Daoy (cell line): ENCODE measurements around the gene PDGFB. TPM values are rescaled to one million over a fixed set of nuclear protein-coding genes. Genes with fewer than 3 reads are reported as not detected.

Source experiments
- DNase-seq: peaks from one replicate; pipeline ENCODE4 v3.0.0-alpha.2; 2015; ENCODE audit warnings: low read depth
- total RNA-seq: library from RNA; depleted of rRNA; stranded (reverse); fragments of >200 nt; shearing (Covaris generic); gene quantifications from 2 replicates; pipeline ENCODE4 v1.2.3, GENCODE V29; 2014; rRNA removed

PDGFB gene
- total RNA-seq, 1 experiment from 2014 or later = 0.11 TPM

- DNase-seq = peak; percentile 87
Observed at GRCh38 chr22:39176143-39176713, 68.6 kb downstream of the PDGFB start.

DNA sequence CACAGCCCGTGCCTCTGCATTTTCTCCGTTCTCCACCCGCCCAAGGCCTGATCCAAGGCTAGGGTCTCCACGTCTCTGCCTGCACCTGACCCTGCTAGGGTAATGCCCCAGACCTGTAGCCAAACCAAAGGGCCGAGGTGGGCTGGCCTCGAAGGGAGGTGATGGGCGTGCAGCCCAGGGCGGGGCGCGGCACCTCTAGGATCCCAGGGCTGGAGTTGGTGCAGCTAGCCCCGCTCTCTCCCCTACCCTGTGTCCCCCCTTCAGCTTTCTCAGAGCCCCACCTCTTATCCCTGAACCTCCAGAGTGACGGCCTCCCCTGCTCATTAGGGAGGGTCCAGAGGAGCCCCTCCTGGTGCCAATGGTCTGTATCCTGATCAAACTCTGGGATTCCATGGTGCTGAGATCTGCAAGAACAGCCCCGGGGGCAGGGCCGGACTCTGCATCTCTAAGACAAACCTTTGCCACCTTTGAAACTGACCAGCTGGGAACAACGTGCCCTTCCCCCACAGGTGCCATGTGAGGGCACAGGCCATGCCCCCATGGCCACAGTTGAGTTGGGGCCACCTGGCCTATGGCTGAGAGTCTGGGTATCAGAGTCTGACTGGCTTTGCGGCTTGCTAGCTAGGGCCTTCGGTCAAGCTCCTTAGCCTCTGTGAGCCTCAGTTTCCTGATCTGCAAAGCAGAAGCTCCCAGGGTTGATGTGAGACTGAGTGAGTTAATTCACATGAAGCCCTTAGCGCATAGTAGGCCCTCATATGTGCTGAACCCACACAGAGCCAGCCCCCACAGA lies 69.2 kb downstream of the PDGFB start:
- DNase-seq = no peak

- peak; percentile 94 for DNase-seq
Observed at GRCh38 chr22:39174498-39175352, 70.1 kb downstream of the PDGFB start.

GRCh38 chr22:39173787-39174497 lies 70.8 kb downstream of the PDGFB start:
- DNase-seq = no peak

Other genes with a start within 250 kb of the PDGFB start
- gene APOBEC3C, start 230.7 kb downstream of the PDGFB start, total RNA-seq = 1.2 and 2.7 TPM in 2 replicates
- 0.33 and 0.34 TPM in 2 replicates for gene APOBEC3D, start 223.9 kb downstream of the PDGFB start, total RNA-seq
- 0.97 and 6.9 TPM in 2 replicates for gene APOBEC3F, start 204.1 kb downstream of the PDGFB start, total RNA-seq
- gene APOBEC3G, start 167.7 kb downstream of the PDGFB start, total RNA-seq = 13.7 and 15.8 TPM in 2 replicates
- gene APOBEC3H, start 147.7 kb downstream of the PDGFB start, total RNA-seq = not detected in 2 replicates
- 0.24 and 0.63 TPM in 2 replicates for gene CBX7, start 92.3 kb downstream of the PDGFB start, total RNA-seq
- gene RPL3, start 74.6 kb upstream of the PDGFB start, total RNA-seq = 2,011 and 2,060 TPM in 2 replicates
- gene SYNGR1, start 105.0 kb upstream of the PDGFB start, total RNA-seq = 1.4 and 2.7 TPM in 2 replicates
- gene TAB1, start 154.8 kb upstream of the PDGFB start, total RNA-seq = 10.3 and 14.9 TPM in 2 replicates
- 0.15 and 0.86 TPM in 2 replicates for gene MGAT3, start 212.0 kb upstream of the PDGFB start, total RNA-seq